NCI-H128 (cell line): Measurements from ENCODE around the gene SLC7A5.
"Not testable (repeated sequence)": the region's sequence is repeated elsewhere in the genome, so short reads cannot be mapped to it uniquely, and the experiment has no call there.

Experiments
- DNase-seq: peaks from one replicate; lab custom pipeline; 2025; ENCODE audit not compliant: unreplicated experiment; lab: John Stamatoyannopoulos, UW

SLC7A5 gene

GRCh38 chr16:87862597-87863326, 6.5 kb downstream of the SLC7A5 start:
- not testable (repeated sequence) for DNase-seq

GRCh38 chr16:87861300-87862099, 7.8 kb downstream of the SLC7A5 start:
- not testable (repeated sequence) for DNase-seq

DNA sequence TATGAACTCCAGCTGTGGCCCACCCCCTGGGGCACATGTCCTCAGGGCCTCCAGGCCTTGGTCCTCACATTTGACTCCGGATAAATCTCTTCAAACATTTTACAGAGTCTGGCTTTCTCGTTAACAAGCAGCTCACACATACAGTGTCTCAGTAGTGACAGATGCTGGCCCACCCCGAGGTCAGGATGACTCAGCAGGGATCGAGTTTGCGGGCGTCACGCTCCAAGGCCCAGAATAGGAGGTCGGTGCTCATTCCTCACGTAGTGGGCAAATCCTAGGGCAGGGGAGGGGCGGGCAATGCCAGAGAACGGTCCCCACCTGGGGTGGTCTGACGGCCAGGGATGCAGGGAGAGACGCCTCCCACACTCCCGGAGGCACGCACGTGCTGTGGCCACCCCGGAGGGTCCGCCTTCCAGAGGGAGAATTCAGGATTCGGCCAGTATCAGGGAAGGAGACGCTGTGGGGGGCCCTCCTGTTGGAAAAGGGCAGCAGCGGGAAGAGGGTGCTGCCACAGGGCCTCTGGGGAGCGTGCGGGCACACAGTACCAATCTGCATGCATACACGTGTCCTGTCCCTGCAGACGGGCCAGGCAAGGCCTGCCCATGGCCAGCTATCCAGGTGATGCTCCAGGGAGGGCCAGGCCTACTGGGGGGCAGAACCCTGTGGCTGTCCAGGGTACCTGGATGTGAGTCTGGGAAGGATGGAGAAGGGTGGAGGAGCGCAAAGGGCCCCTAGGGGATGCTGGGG, 8.6 kb downstream of the SLC7A5 start:
- DNase-seq, result no peak

- DNase-seq, result not testable (repeated sequence)
Measured at GRCh38 chr16:87858151-87858993, 10.9 kb downstream of the SLC7A5 start.

DNA sequence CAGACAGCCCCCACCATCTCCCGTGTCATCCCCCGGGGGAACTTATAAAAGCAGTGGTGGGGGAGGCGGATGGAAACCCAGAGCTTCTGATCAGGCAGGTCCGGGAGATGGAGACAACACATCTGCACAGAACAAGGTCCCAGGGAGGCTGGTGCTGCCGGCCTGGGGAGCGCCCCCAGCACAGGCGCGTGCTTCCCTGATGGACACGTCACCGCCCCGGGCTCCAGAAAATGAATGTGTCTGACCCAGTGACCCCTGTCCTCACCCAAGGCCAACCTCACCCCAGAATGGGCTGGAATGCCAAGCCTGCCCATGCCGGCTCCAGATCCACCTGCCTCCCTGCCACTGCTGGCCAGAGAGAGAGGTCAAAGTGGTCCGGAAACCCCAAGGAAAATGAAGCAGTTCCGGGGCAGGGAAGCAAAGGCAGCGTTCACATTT, 12.5 kb downstream of the SLC7A5 start:
- DNase-seq, result no peak

GRCh38 chr16:87855852-87856715, 13.2 kb downstream of the SLC7A5 start:
- no peak for DNase-seq

DNA sequence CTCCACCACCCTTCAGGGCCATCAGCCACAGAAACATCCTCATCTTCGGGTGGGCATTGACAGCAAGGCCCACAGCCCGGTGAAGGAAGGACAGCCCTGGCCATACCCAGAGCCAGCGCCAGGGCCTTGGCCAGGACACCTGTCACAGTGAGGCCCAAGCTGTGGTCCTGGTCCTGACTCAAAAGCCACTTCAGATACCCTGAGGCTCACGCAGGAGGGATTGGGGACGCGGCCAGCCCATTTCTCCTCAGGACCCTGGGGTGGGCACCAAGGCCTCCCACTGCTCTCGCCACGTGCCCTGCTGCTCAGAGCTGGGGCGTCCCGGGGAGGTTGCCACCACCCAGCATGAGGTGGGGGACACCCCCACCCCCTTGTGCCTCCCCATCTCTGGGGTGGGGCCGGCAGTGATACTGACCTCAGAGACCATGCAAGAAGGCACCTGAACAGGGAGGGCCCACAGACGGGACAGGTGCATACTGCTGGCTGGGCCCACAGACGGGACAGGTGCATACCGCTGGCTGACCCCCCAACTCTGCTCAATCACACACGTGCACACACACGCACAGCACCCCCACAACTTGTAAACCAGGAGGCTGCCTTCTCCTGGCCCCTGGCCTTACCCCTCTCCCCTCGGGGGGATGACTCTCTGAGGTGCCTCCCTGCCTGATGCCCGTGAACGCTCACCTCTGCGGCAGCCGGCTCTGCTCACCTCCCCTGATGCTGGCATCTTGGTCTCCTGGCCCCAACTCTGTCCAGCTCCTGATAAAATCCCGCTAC, 14.2 kb downstream of the SLC7A5 start:
- no peak for DNase-seq

- no peak for DNase-seq
Measured at GRCh38 chr16:87854053-87854906, 15.0 kb downstream of the SLC7A5 start.

- DNase-seq, result peak; percentile 29
Measured at GRCh38 chr16:87853411-87854052, 15.8 kb downstream of the SLC7A5 start.

- no peak for DNase-seq
Measured at GRCh38 chr16:87851601-87852000, 17.7 kb downstream of the SLC7A5 start.

GRCh38 chr16:87851141-87851587, 18.1 kb downstream of the SLC7A5 start:
- DNase-seq, result no peak

DNA sequence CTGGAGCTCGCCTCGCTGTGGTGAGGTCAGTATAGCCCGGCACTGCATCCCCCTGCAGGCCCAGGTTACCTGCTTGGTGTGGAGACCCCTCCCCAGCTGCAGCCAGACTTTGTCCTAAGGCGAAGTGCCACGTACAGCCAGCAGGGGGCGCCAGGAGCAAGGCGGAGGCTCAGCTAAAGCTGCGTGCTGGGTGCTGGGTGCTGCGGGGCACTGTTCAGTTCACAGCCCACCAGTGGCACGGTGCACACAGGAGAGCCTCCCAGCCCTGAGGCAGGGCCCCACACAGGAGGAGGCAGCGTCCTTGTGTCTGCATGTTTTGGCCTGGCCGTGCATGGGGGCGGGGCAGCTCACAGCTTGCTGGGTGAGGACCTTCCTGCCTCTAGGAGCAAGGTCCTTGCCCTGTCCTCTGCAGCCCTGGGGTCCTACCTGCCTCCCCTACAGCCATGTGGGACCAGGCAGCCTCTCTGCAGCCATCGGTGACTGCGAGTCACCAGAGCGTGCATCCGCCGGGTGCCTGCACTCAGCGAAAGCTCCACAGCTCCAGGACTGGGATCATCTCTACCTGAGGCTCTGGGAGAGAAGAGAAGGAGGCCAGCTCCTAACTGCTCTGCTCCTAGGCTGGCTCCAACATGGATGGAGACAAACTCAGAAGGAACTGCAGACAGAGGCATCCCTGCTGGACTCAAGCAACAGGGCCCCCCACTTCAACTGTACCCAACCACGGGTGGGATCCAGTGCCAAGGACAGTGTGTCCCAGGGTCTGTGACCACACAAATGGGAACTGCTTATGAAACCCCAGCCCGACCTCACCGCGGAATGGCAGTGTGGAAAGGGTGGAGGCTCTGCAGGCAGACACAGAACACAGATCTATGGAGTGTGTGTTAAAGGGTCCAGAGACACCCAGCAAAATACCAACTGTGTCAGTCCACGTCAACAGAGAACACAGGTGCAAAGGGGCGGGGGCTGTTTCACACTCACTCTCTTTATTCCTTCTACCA, 19.0 kb downstream of the SLC7A5 start:
- no peak for DNase-seq

GRCh38 chr16:87849419-87850008, 19.8 kb downstream of the SLC7A5 start:
- DNase-seq, result no peak

DNA sequence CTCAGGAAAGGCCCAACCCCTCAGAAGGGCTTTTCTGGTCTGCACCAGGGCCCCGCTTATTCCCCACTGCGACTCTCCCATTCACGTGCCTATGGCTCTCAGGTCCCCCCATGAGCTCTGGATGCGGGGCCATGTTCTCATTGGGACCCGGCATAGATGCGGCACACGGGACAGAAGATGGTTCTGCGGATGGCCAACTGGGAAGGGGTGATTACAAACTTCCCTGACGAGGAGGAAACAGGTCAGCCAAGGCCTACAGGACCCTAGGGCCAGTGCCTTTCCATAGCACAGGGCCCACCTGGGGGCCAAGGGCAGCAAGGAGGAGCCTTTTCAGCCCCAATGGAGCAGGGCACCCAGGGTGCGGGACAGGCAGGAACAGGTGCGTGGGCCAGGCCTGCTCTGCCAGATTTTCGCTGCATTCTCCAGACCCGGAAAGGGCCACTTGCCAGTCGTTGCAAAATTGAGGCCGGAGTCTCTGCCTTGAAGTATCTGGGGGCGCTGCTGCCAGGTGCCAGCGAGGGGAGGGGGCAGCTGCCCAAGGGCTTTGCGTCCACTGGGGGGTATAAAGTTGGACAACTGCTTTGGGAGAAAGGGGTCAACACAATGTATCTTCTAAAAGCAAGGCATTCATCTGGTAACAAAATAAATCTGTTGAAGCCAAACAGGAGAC, 20.5 kb downstream of the SLC7A5 start:
- DNase-seq, result no peak
